K562 (cell line): ENCODE measurements around the gene PPP1R37. TPM values are rescaled to one million over a fixed set of nuclear protein-coding genes. Genes with fewer than 3 reads are reported as not detected.
"Not testable (repeated sequence)": the region's sequence is repeated elsewhere in the genome, so short reads cannot be mapped to it uniquely, and the experiment has no call there.

Experiments
- ATAC-seq: fragments of 200-7000 bp; cut with Tn5 transposase; 3 replicates; pipeline ENCODE4 v1.9.1; 2020; ENCODE audit warnings: moderate library complexity
- BruUV-seq: library from RNA; stranded (reverse); fragments of 400-500 nt; replicated peaks from 2 replicates; lab custom pipeline; 2021; lab: Mats Ljungman, UMichigan
- CTCF ChIA-PET: fragments of 300-600 bp; formaldehyde crosslinking; extraction: SDS; loops from one replicate; lab custom pipeline; 2021; ENCODE audit warnings: low intra/inter-chr PET ratio; lab: Yijun Ruan, JAX
- POLR2A ChIA-PET: fragments of 300-600, 350-650 bp; sonication (Branson Sonifier 250); formaldehyde crosslinking; extraction: SDS; loops from one replicate; lab custom pipeline; 2021; ENCODE audit warnings: antibody characterized with exemption, inconsistent platforms; lab: Yijun Ruan, JAX
- DNase-seq, 4 experiments: peaks; one replicate each; pipeline versions ENCODE4 v3.0.0 to v3.0.0-alpha.2; 2011 to 2018; ENCODE audit warnings: low spot score in 3 of 4, mixed read lengths in 3 of 4; ENCODE audit errors: extremely low read depth in 1 of 4
- FAIRE-seq: peaks from 2 replicates; lab custom pipeline; 2011; peaks lifted over from hg19 to GRCh38; lab: Jason Lieb, UNC
- H2AFZ ChIP-seq: 2 replicates; pipeline ENCODE4 v1.6.0; 2011; ENCODE audit warnings: low read depth, low read length, control low read depth, inconsistent platforms
- H3K27ac ChIP-seq: fragments of 200-600 bp; 3 replicates; pipeline ENCODE4 v1.8.0; 2011; ENCODE audit warnings: low read depth, mild to moderate bottlenecking, control low read depth, inconsistent platforms, low read length, moderate library complexity, mixed read lengths; ENCODE audit errors: extremely low read depth
- H3K27me3 ChIP-seq, 2 experiments: fragments of 300-600 bp in 1 of 2; 2 replicates in 1 of 2; 3 replicates in 1 of 2; pipeline versions ENCODE4 v1.6.0 to v1.8.0; 2011; ENCODE audit warnings: inconsistent platforms in 2 of 2, low read length in 2 of 2, mild to moderate bottlenecking in 1 of 2, mixed read lengths in 1 of 2, moderate library complexity in 1 of 2; ENCODE audit not compliant: control insufficient read depth in 2 of 2, insufficient read depth in 2 of 2
- H3K36me3 ChIP-seq: fragments of 300-600 bp; 3 replicates; pipeline ENCODE4 v1.8.0; 2011; ENCODE audit warnings: mild to moderate bottlenecking, low read length, inconsistent platforms; ENCODE audit not compliant: control insufficient read depth, insufficient read depth
- H3K4me1 ChIP-seq, 2 experiments: fragments of 200-600 bp in 1 of 2; replicated peaks in 1 of 2; 2 replicates in 1 of 2; 3 replicates in 1 of 2; pipeline versions ENCODE4 v1.5.1 to v1.8.0; 2011; ENCODE audit warnings: inconsistent platforms in 2 of 2, low read length in 2 of 2, mild to moderate bottlenecking in 1 of 2, mixed read lengths in 1 of 2, moderate library complexity in 1 of 2; ENCODE audit not compliant: control insufficient read depth in 2 of 2, insufficient read depth in 2 of 2
- H3K4me2 ChIP-seq: 2 replicates; pipeline ENCODE4 v1.6.1; 2011; ENCODE audit warnings: low read length, control low read depth, inconsistent platforms, mixed read lengths; ENCODE audit not compliant: insufficient read depth
- H3K4me3 ChIP-seq: fragments of 200-600 bp; sonication (generic), shearing (Covaris generic); 2 replicates; pipeline ENCODE4 v1.5.1; 2016; ENCODE audit warnings: control low read depth, inconsistent platforms
- H3K79me2 ChIP-seq: fragments of 200-600 bp; 3 replicates; pipeline ENCODE4 v1.8.0; 2011; ENCODE audit warnings: low read length, inconsistent platforms; ENCODE audit not compliant: control insufficient read depth, insufficient read depth
- H3K9ac ChIP-seq, 2 experiments: 2 replicates each; pipeline versions ENCODE4 v1.6.0 to v1.6.1; 2011; ENCODE audit warnings: low read depth in 2 of 2, low read length in 2 of 2, control low read depth in 1 of 2, inconsistent platforms in 1 of 2, mild to moderate bottlenecking in 1 of 2, mixed read lengths in 1 of 2; ENCODE audit not compliant: insufficient read depth in 1 of 2
- H3K9me1 ChIP-seq: one replicate; pipeline ENCODE4 v1.6.0; 2011; ENCODE audit warnings: inconsistent platforms, mild to moderate bottlenecking, low read length, moderate library complexity; ENCODE audit not compliant: control insufficient read depth, insufficient read depth
- H3K9me3 ChIP-seq: replicated peaks from 2 replicates; pipeline ENCODE4 v1.5.1; 2011; ENCODE audit warnings: low read depth, low read length, inconsistent platforms; ENCODE audit not compliant: control insufficient read depth, insufficient read depth
- H4K20me1 ChIP-seq: replicated peaks from 2 replicates; pipeline ENCODE4 v1.6.1; 2011; ENCODE audit warnings: low read length, inconsistent platforms, mixed read lengths; ENCODE audit not compliant: control insufficient read depth, insufficient read depth
- BCOR ChIP-seq: fragments of 450-650 bp; IDR thresholded peaks from 2 replicates; pipeline ENCODE4 v1.6.1; 2016
- KAT2B ChIP-seq: IDR thresholded peaks from one replicate; pipeline ENCODE4 v1.6.1; 2012; ENCODE audit warnings: low read depth, mild to moderate bottlenecking, control low read depth, inconsistent platforms, low read length, moderate library complexity
- NCOA4 ChIP-seq: fragments of 450-650 bp; IDR thresholded peaks from 2 replicates; pipeline ENCODE4 v1.6.1; 2018; ENCODE audit warnings: mild to moderate bottlenecking; ENCODE audit not compliant: partially characterized antibody
- PHB ChIP-seq: fragments of 250-450 bp; sonication (Bioruptor Pico); IDR thresholded peaks from 2 replicates; pipeline ENCODE4 v1.5.0; 2021
- ZC3H11A ChIP-seq: IDR thresholded peaks from 2 replicates; pipeline ENCODE4 v1.6.1; 2012; ENCODE audit warnings: low read depth, low read length, improper control_type of control experiment
- WGBS: fragments of 100-300 bp; shearing (Covaris generic); methylation state at CpG from one replicate; pipeline ENCODE4 v1.1.6; 2016; ENCODE audit warnings: low coverage, mixed read lengths; ENCODE audit not compliant: insufficient coverage; ENCODE audit errors: missing lambda C conversion rate; 5-methylcytosine and 5-hydroxymethylcytosine counted together
- in situ Hi-C: fragments of 300-500 bp; cut with MboI; formaldehyde crosslinking; loops from 4 replicates; pipeline ENCODE4 v1.15.0; 2018; ENCODE audit warnings: inconsistent platforms, mixed read lengths
- intact Hi-C: fragments of 100-400 bp; cut with micrococcal nuclease; formaldehyde crosslinking; loops from 2 replicates; pipeline ENCODE4 v1.14.2; 2022
- polyA plus RNA-seq, 8 experiments: library from polyadenylated mRNA; depleted of rRNA in 4 of 8; stranded (reverse) in 5 of 8; unstranded in 3 of 8; fragments of >200 nt; fragmentation: Nextera tagmentation in 2 of 8; fragmentation: Illumina TruSeq in 1 of 8; extraction: Ambion mirVana in 2 of 8; extraction: Trizol in 1 of 8; gene quantifications; 2 replicates each; pipeline versions ENCODE4 v1.2.1 to v1.2.3, GENCODE V29; 2011 to 2014; ENCODE audit warnings: inconsistent platforms in 1 of 8, missing spikeins in 1 of 8
- total RNA-seq, 7 experiments: library from RNA; depleted of rRNA in 6 of 7; stranded (reverse); fragments of >200 nt in 6 of 7; fragmentation: Illumina TruSeq in 2 of 7; extraction: Trizol in 2 of 7; gene quantifications; 2 replicates each; pipeline versions ENCODE4 v1.2.1 to v1.2.3, GENCODE V29; 2011 to 2021; ENCODE audit warnings: low replicate concordance in 1 of 7
- TF ChIP-seq, protein P1 (sequence below): sonication (generic); formaldehyde crosslinking; IDR thresholded peaks from 2 replicates; pipeline ENCODE4 v1.8.1; 2023; ENCODE audit warnings: missing genetic modification reagents, mild to moderate bottlenecking, borderline replicate concordance
- TF ChIP-seq, protein P2 (sequence below): sonication (generic); formaldehyde crosslinking; IDR thresholded peaks from 2 replicates; pipeline ENCODE4 v1.8.1; 2023; ENCODE audit warnings: mild to moderate bottlenecking, missing genetic modification reagents

PPP1R37 gene
- total and polyA plus RNA-seq, 9 of the 15 experiments (the other 6 are each of a cell fraction or from before 2014, with no cell fraction given) = 0.04 to 20.3 (median 7.3) TPM

DNA sequence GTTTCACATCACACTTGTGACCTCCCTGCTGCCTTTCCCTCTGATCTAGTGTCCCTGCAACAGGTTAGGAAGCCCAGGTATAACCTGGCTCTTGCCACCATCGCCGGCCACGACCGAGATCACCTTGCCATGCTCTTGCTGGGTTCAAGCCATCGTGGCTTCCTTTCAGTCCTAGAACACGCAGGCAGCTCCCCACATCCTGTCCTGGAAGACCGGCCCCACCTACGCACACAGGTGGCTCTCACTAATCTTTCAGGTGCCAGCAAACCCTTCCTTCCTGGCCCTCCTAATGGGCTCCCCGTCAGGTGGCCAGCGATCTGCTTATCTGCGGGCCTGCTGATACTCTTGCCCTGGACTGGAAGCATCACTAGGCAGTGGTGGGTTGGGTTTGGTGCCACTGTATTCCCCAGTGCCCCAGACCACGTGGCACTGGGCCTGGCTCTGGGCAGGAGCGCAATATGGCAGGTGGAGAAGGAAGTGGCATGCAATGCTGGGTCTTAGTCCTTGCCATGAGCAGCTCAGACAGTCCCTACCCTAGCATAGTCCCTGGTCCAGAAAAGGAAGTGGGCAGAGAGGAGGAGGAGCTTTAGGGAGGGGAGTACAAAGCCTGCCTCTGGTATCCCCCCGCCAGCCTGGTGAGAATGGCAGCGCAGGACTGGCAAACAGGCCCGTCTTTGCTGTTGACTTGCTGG is 11.8 kb downstream of the PPP1R37 start (continued):
- TF ChIP-seq KAT2B (no peak), ZC3H11A (no peak), NCOA4 (no peak), PHB (CRISPR knock-in tag) (no peak)
- TF ChIP-seq, protein P1, sequence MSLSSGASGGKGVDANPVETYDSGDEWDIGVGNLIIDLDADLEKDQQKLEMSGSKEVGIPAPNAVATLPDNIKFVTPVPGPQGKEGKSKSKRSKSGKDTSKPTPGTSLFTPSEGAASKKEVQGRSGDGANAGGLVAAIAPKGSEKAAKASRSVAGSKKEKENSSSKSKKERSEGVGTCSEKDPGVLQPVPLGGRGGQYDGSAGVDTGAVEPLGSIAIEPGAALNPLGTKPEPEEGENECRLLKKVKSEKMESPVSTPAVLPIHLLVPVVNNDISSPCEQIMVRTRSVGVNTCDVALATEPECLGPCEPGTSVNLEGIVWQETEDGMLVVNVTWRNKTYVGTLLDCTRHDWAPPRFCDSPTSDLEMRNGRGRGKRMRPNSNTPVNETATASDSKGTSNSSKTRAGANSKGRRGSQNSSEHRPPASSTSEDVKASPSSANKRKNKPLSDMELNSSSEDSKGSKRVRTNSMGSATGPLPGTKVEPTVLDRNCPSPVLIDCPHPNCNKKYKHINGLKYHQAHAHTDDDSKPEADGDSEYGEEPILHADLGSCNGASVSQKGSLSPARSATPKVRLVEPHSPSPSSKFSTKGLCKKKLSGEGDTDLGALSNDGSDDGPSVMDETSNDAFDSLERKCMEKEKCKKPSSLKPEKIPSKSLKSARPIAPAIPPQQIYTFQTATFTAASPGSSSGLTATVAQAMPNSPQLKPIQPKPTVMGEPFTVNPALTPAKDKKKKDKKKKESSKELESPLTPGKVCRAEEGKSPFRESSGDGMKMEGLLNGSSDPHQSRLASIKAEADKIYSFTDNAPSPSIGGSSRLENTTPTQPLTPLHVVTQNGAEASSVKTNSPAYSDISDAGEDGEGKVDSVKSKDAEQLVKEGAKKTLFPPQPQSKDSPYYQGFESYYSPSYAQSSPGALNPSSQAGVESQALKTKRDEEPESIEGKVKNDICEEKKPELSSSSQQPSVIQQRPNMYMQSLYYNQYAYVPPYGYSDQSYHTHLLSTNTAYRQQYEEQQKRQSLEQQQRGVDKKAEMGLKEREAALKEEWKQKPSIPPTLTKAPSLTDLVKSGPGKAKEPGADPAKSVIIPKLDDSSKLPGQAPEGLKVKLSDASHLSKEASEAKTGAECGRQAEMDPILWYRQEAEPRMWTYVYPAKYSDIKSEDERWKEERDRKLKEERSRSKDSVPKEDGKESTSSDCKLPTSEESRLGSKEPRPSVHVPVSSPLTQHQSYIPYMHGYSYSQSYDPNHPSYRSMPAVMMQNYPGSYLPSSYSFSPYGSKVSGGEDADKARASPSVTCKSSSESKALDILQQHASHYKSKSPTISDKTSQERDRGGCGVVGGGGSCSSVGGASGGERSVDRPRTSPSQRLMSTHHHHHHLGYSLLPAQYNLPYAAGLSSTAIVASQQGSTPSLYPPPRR = no peak

DNA sequence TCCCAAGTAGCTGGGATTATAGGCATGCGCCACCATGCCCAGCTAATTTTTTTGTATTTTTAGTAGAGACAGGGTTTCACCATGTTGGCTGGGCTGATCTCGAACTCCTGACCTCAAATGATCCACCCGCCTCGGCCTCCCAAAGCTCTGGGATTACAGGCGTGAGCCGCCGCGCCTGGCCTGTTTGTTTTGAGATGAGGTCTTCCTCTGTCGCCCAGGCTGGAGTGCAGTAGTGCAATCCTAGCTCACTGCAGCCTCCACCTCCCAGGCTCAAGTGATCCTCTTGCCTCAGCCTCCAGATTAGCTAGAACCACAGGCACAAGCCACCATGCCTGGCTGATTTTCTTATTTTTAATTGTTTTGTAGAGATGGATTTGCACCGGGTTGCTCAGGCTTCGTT is 13.4 kb downstream of the PPP1R37 start:
- H2AFZ ChIP-seq, H3K27me3 ChIP-seq, BruUV-seq, in situ Hi-C loops, DNase-seq, H3K9me1 ChIP-seq, H3K27ac ChIP-seq, H3K36me3 ChIP-seq, H3K9me3 ChIP-seq, CTCF ChIA-PET, FAIRE-seq, H3K9ac ChIP-seq, intact Hi-C loops, H3K4me3 ChIP-seq, H3K4me2 ChIP-seq, ATAC-seq: not testable (repeated sequence)
- TF ChIP-seq BCOR = 0 out of 2 replicates have a peak, but pooled peaks have one; percentile 10
- TF ChIP-seq, protein P2, sequence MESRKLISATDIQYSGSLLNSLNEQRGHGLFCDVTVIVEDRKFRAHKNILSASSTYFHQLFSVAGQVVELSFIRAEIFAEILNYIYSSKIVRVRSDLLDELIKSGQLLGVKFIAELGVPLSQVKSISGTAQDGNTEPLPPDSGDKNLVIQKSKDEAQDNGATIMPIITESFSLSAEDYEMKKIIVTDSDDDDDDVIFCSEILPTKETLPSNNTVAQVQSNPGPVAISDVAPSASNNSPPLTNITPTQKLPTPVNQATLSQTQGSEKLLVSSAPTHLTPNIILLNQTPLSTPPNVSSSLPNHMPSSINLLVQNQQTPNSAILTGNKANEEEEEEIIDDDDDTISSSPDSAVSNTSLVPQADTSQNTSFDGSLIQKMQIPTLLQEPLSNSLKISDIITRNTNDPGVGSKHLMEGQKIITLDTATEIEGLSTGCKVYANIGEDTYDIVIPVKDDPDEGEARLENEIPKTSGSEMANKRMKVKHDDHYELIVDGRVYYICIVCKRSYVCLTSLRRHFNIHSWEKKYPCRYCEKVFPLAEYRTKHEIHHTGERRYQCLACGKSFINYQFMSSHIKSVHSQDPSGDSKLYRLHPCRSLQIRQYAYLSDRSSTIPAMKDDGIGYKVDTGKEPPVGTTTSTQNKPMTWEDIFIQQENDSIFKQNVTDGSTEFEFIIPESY (CRISPR knock-in tag) = peak; percentile 53; the same call in 1 of the 2 replicates
- H3K79me2 ChIP-seq = peaks cover 77% of the 10 kb centered on the region
- WGBS = 70% methylated on average over 11 of the region's 11 CpGs
- H4K20me1 ChIP-seq = peaks cover 46% of the 10 kb centered on the region
- POLR2A ChIA-PET = interaction anchor here (0.6 to 1.4 kb wide), 2 partner anchors 12 to 124 kb away, joined by 3 read pairs; no protein-coding TSS in a partner anchor
- H3K4me1 ChIP-seq = peaks cover 3 to 18% of the 10 kb centered on the region in 2 experiments; a peak in 4 of 5 replicates
